Sigmoid colon (tissue), 4 donors: ENCODE data around the gene TEDC1.

ENCODE experiments used
- POLR2A ChIP-seq, 2 donors: fragments of 450-650 bp; IDR thresholded peaks; one replicate each; pipeline ENCODE4 v1.6.1; 2016; ENCODE audit warnings: antibody characterized with exemption in 2 of 2, mild to moderate bottlenecking in 2 of 2, moderate library complexity in 2 of 2
- POLR2AphosphoS5 ChIP-seq, 4 donors: sonication (generic); formaldehyde crosslinking; IDR thresholded peaks; one replicate each; pipeline ENCODE4 v1.6.1; 2017; ENCODE audit warnings: antibody characterized with exemption in 4 of 4
- TF ChIP-seq, protein P1 (sequence below), 4 experiments: fragments of 450-650 bp in 3 of 4; fragments of 200-600 bp in 1 of 4; IDR thresholded peaks; one replicate each; pipeline ENCODE4 v1.5.1; 2016 to 2019; ENCODE audit warnings: antibody characterized with exemption in 4 of 4, mild to moderate bottlenecking in 3 of 4, moderate library complexity in 2 of 4

DNA sequence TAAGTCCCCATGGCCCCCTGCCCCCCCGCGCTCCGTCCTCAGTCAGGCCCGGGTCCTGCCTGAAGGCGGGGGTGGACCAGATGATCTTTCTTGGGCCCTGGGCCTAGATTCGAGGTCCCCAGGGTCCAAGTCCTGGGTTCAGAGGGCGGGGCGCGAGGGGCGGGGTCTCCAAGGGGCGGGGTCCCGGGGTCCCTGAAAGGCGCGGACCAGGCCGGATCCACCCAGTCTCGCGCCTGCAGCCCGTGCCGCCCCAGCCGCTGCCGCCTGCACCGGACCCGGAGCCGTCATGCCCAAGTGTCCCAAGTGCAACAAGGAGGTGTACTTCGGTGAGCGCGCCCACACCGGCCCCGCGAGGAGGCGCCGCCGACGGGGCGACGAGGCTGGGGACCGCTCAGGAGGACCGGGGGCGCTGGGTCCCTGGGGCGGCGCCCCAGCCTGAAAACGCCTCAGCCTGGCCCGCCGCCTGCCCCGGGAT lies 4.0 kb upstream of the TEDC1 start:
- TF ChIP-seq POLR2A (IDR thresholded peaks at IDR 0.05) (peak in 1 of 2 donors; percentile 7), POLR2AphosphoS5 (IDR thresholded peaks at IDR 0.05) (peak in 3 of 4 donors; percentile 45 to 53 (median 49))
- TF ChIP-seq, protein P1, sequence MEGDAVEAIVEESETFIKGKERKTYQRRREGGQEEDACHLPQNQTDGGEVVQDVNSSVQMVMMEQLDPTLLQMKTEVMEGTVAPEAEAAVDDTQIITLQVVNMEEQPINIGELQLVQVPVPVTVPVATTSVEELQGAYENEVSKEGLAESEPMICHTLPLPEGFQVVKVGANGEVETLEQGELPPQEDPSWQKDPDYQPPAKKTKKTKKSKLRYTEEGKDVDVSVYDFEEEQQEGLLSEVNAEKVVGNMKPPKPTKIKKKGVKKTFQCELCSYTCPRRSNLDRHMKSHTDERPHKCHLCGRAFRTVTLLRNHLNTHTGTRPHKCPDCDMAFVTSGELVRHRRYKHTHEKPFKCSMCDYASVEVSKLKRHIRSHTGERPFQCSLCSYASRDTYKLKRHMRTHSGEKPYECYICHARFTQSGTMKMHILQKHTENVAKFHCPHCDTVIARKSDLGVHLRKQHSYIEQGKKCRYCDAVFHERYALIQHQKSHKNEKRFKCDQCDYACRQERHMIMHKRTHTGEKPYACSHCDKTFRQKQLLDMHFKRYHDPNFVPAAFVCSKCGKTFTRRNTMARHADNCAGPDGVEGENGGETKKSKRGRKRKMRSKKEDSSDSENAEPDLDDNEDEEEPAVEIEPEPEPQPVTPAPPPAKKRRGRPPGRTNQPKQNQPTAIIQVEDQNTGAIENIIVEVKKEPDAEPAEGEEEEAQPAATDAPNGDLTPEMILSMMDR (IDR thresholded peaks at IDR 0.05), result no peak
